Measurements from ENCODE around the gene ROBO1. TPM values are rescaled to one million over a fixed set of nuclear protein-coding genes. Genes with fewer than 3 reads are reported as not detected.

ROBO1 gene
- total and polyA plus RNA-seq, 2 donors (not counting 3 experiments of a cell fraction or from before 2014, with no cell fraction given), result 5.9 to 14.2 TPM

GRCh38 chr3:78589778-78590177, 1178.0 kb downstream of the ROBO1 start:
- H3K4me2 ChIP-seq (ENCODE audit: insufficient read depth, low read length), result no peak overlapping the region
- H3K4me1 ChIP-seq (ENCODE audit: control insufficient read depth, extremely low read depth, insufficient read depth, low read length), result no peaks in the 10 kb centered on the region
- no peaks in the 10 kb centered on the region for H3K9me3 ChIP-seq (replicated peaks; ENCODE audit: control insufficient read depth, insufficient read depth, low read length)
- intact Hi-C loops (cut with micrococcal nuclease) (no loop called here), dilution Hi-C loops (cut with MboI; ENCODE audit: extremely low pct_ligation_motif_present, low sequenced_read_pairs) (no loop called here)
- no peak overlapping the region for H3K4me3 ChIP-seq (replicated peaks in 1 of 3; ENCODE audit: insufficient read depth in 1 of 3, low read depth in 1 of 3, low read length in 3 of 3)
- no peak overlapping the region for H3K27ac ChIP-seq (ENCODE audit: insufficient read depth, low read depth, low read length)
- no TSS peak for BruUV-seq (replicated peaks)
- no peak overlapping the region for H2AFZ ChIP-seq (ENCODE audit: low read depth, low read length)
- H3K79me2 ChIP-seq (ENCODE audit: control insufficient read depth, insufficient read depth, low read length), result no peaks in the 10 kb centered on the region
- DNase-seq (ENCODE audit: low read depth, low spot score) (no peak), FAIRE-seq (no peak)
- H3K27me3 ChIP-seq (ENCODE audit: control insufficient read depth in 2 of 2, insufficient read depth in 2 of 2, low read length in 2 of 2), result no peaks in the 10 kb centered on the region
- POLR2A ChIA-PET, result no interaction called here
- H3K9ac ChIP-seq (replicated peaks; ENCODE audit: extremely low read depth, insufficient read depth, low read length), result no peak overlapping the region
- no peaks in the 10 kb centered on the region for H4K20me1 ChIP-seq (replicated peaks; ENCODE audit: control insufficient read depth, extremely low read depth, insufficient read depth, low read length)
- H3K9me1 ChIP-seq (replicated peaks; ENCODE audit: control insufficient read depth, extremely low read depth, insufficient read depth, low read length), result no peaks in the 10 kb centered on the region
- TF ChIP-seq EZH2 (IDR thresholded peaks at IDR 0.05; ENCODE audit: borderline replicate concordance, low read depth, low read length, severe bottlenecking), result no peak
- no peak for TF ChIP-seq POLR2A (IDR thresholded peaks at IDR 0.05; ENCODE audit: low read depth, low read length)
- no peak for TF ChIP-seq MYC (IDR thresholded peaks at IDR 0.05; ENCODE audit: low read depth, low read length)
- TF ChIP-seq JUN (IDR thresholded peaks at IDR 0.05; ENCODE audit: borderline replicate concordance, insufficient read depth, insufficient read length, low read depth), result no peak
- TF ChIP-seq GATA2 (IDR thresholded peaks at IDR 0.05; ENCODE audit: insufficient read depth, insufficient read length, low read depth, low read length), result no peak
- no peak for TF ChIP-seq POLR2AphosphoS5 (IDR thresholded peaks at IDR 0.05; ENCODE audit: insufficient read depth, low read depth, low read length)
- no peak for TF ChIP-seq CTCF (IDR thresholded peaks at IDR 0.05; ENCODE audit: extremely low read depth in 1 of 2, insufficient read depth in 1 of 2, low read depth in 1 of 2, low read length in 2 of 2)
- TF ChIP-seq FOS (IDR thresholded peaks at IDR 0.05; ENCODE audit: borderline replicate concordance, insufficient read depth, low read length), result no peak
- TF ChIP-seq MAX (IDR thresholded peaks at IDR 0.05; ENCODE audit: insufficient read depth, insufficient read length), result no peak
- CTCF ChIA-PET, result no interaction called here
- H3K36me3 ChIP-seq (ENCODE audit: control insufficient read depth in 2 of 2, extremely low read depth in 1 of 2, insufficient read depth in 2 of 2, low read length in 2 of 2), result no peaks in the 10 kb centered on the region

All from endothelial cell of umbilical vein (primary cell).